HCT116 (cell line): ENCODE results near the gene CALCB. TPM values are rescaled to one million over a fixed set of nuclear protein-coding genes. Genes with fewer than 3 reads are reported as not detected.

Source experiments
- ATAC-seq: fragments of 200-7000 bp; cut with Tn5 transposase; 2 replicates; pipeline ENCODE4 v1.9.1; 2020; ENCODE audit warnings: mild to moderate bottlenecking, moderate library complexity
- BruUV-seq: library from RNA; stranded (reverse); fragments of 400-500 nt; replicated peaks from 2 replicates; lab custom pipeline; 2021; lab: Mats Ljungman, UMichigan
- CTCF ChIA-PET: fragments of 300-600 bp; sonication (Branson Sonifier 250); formaldehyde crosslinking; loops from one replicate; lab custom pipeline; 2021; ENCODE audit warnings: antibody characterized with exemption; lab: Charles Lee
- POLR2A ChIA-PET: fragments of 300-600, 350-600 bp; sonication (Branson Sonifier 250); formaldehyde crosslinking; loops from one replicate; lab custom pipeline; 2021; ENCODE audit warnings: antibody characterized with exemption; lab: Charles Lee
- RAD21 ChIA-PET, 2 experiments: fragments of 300-600 bp; sonication (Branson Sonifier 250); formaldehyde crosslinking; loops; one replicate each; lab custom pipeline; 2023; ENCODE audit warnings: low total read pairs in 2 of 2; ENCODE audit not compliant: uncharacterized antibody in 2 of 2, unreplicated experiment in 2 of 2, low non-redundant PET in 1 of 2; lab: Charles Lee
- DNase-seq: peaks from one replicate; pipeline ENCODE4 v3.0.0-alpha.2; 2010; ENCODE audit warnings: low read depth, low spot score
- H2AFZ ChIP-seq: fragments of 200-600 bp; shearing (Covaris generic), sonication (generic); 2 replicates; pipeline ENCODE4 v1.6.1; 2017; ENCODE audit warnings: low read depth, mixed run types, mixed read lengths, antibody characterized with exemption, low read length; ENCODE audit not compliant: poor library complexity, severe bottlenecking
- H3K27ac ChIP-seq: 2 replicates; pipeline ENCODE4 v1.5.1; 2012; ENCODE audit warnings: low read depth, low read length
- H3K27me3 ChIP-seq: fragments of 200-600 bp; sonication (generic); 2 replicates; pipeline ENCODE4 v1.6.1; 2016; ENCODE audit warnings: mixed run types, low read length, mixed read lengths; ENCODE audit not compliant: insufficient read depth
- H3K36me3 ChIP-seq, 2 experiments: fragments of 200-500 bp in 1 of 2; fragments of 200-600 bp in 1 of 2; sonication (Bioruptor generic) in 1 of 2; sonication (generic) in 1 of 2; 2 replicates each; pipeline versions ENCODE4 v1.5.1 to v1.6.1; 2014 to 2016; ENCODE audit warnings: low read length in 2 of 2, inconsistent platforms in 1 of 2, mixed read lengths in 1 of 2, mixed run types in 1 of 2; ENCODE audit not compliant: insufficient read depth in 2 of 2, control insufficient read depth in 1 of 2
- H3K4me1 ChIP-seq, 2 experiments: fragments of 200-600 bp in 1 of 2; sonication (generic) in 1 of 2; 2 replicates each; pipeline versions ENCODE4 v1.5.1 to v1.6.1; 2012 to 2017; ENCODE audit warnings: low read length in 2 of 2, inconsistent platforms in 1 of 2, mild to moderate bottlenecking in 1 of 2, mixed read lengths in 1 of 2, mixed run types in 1 of 2, moderate library complexity in 1 of 2; ENCODE audit not compliant: insufficient read depth in 2 of 2, control insufficient read depth in 1 of 2
- H3K4me2 ChIP-seq: fragments of 200-600 bp; sonication (generic); 2 replicates; pipeline ENCODE4 v1.6.1; 2017; ENCODE audit warnings: mixed run types, low read length, mixed read lengths
- H3K4me3 ChIP-seq, 2 experiments: fragments of 200-600 bp in 1 of 2; sonication (generic) in 1 of 2; replicated peaks in 1 of 2; 2 replicates each; pipeline ENCODE4 v1.5.1; 2011 to 2016; ENCODE audit warnings: low read length in 2 of 2, control low read depth in 1 of 2, low read depth in 1 of 2, mild to moderate bottlenecking in 1 of 2, mixed read lengths in 1 of 2, mixed run types in 1 of 2
- H3K79me2 ChIP-seq: fragments of 200-600 bp; sonication (generic); 2 replicates; pipeline ENCODE4 v1.6.1; 2017; ENCODE audit warnings: mild to moderate bottlenecking, mixed run types, low read length, moderate library complexity, mixed read lengths; ENCODE audit not compliant: insufficient read depth
- H3K9ac ChIP-seq: fragments of 200-600 bp; sonication (generic); 2 replicates; pipeline ENCODE4 v1.6.1; 2016; ENCODE audit warnings: low read length, mixed read lengths
- H3K9me2 ChIP-seq: fragments of 200-600 bp; sonication (generic), shearing (Covaris generic); 2 replicates; pipeline ENCODE4 v1.6.1; 2017; ENCODE audit warnings: mixed run types, mild to moderate bottlenecking, moderate library complexity; ENCODE audit not compliant: insufficient read depth
- H3K9me3 ChIP-seq, 2 experiments: fragments of 200-500 bp in 1 of 2; fragments of 200-600 bp in 1 of 2; sonication (Bioruptor generic) in 1 of 2; sonication (generic) in 1 of 2; 2 replicates each; pipeline ENCODE4 v1.6.1; 2014 to 2017; ENCODE audit warnings: low read length in 2 of 2, mixed read lengths in 2 of 2, inconsistent platforms in 1 of 2, low read depth in 1 of 2, mild to moderate bottlenecking in 1 of 2, mixed run types in 1 of 2, moderate library complexity in 1 of 2; ENCODE audit not compliant: control insufficient read depth in 1 of 2, insufficient read depth in 1 of 2
- H4K20me1 ChIP-seq: fragments of 200-600 bp; sonication (generic), shearing (Covaris generic); 2 replicates; pipeline ENCODE4 v1.6.1; 2017; ENCODE audit warnings: mixed run types, mild to moderate bottlenecking, moderate library complexity; ENCODE audit not compliant: insufficient read depth
- CBX3 ChIP-seq: IDR thresholded peaks from 2 replicates; pipeline ENCODE4 v1.6.1; 2012; ENCODE audit warnings: low read depth
- EZH2 ChIP-seq: fragments of 200-600 bp; sonication (generic); IDR thresholded peaks from 2 replicates; pipeline ENCODE4 v1.6.1; 2017; ENCODE audit warnings: antibody characterized with exemption, mixed run types
- POLR2AphosphoS5 ChIP-seq: IDR thresholded peaks from 2 replicates; pipeline ENCODE4 v1.6.1; 2011; ENCODE audit warnings: mild to moderate bottlenecking, low read depth, low read length, moderate library complexity
- YY1 ChIP-seq: IDR thresholded peaks from 2 replicates; pipeline ENCODE4 v1.6.1; 2011; ENCODE audit warnings: low read length, low read depth, moderate library complexity, mild to moderate bottlenecking; ENCODE audit not compliant: insufficient replicate concordance; ENCODE audit errors: extremely low read depth
- ZNF274 ChIP-seq: fragments of 200-500 bp; sonication (Bioruptor generic); IDR thresholded peaks from 2 replicates; pipeline ENCODE4 v1.6.1; 2014; ENCODE audit warnings: mild to moderate bottlenecking, low read depth, low read length, inconsistent platforms
- intact Hi-C: fragments of 100-400 bp; cut with micrococcal nuclease; formaldehyde crosslinking; loops from 2 replicates; pipeline ENCODE4 v1.10.0; 2022
- total RNA-seq: library from RNA; stranded (reverse); gene quantifications from one replicate; pipeline ENCODE4 v1.2.1, GENCODE V29; 2021; ENCODE audit not compliant: unreplicated experiment
- TF ChIP-seq, protein P1 (sequence below): IDR thresholded peaks from 2 replicates; pipeline ENCODE4 v1.6.1; 2011; ENCODE audit warnings: mild to moderate bottlenecking, low read length, moderate library complexity; ENCODE audit not compliant: insufficient replicate concordance; ENCODE audit errors: extremely low read depth
- TF ChIP-seq, protein P2 (sequence below): IDR thresholded peaks from 2 replicates; pipeline ENCODE4 v1.6.1; 2012; ENCODE audit warnings: low read depth

CALCB gene
- total RNA-seq, 1 experiment from 2014 or later, result 0.22 TPM

DNA sequence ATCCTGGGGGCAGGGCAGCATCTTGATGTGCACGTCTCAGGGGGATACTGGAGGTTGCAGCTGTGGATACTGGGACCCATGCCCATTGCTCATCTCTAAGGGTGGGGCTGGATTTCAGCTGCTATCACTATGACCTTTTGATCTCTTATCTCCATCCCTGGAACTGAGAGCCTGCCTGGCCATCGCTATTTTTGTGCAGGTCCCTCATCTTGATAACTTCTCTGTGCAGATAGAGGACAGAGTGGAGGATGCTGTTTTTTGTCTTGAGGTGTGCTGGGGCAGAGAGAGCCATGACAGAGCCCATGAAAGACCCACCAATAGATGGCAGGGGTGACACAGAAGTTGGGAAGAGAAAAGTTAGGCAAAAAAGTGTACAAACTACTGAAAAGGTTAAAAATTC is 36.2 kb downstream of the CALCB start:
- DNase-seq, result no peak
- no peaks in the 10 kb centered on the region for H3K9me3 ChIP-seq
- H3K79me2 ChIP-seq, result no peaks in the 10 kb centered on the region
- peaks cover 22 to 37% of the 10 kb centered on the region in 2 experiments for H3K4me1 ChIP-seq
- intact Hi-C loops, result no loop called here
- H3K4me2 ChIP-seq, result no peak overlapping the region
- POLR2A ChIA-PET, result no interaction called here
- H3K9me2 ChIP-seq, result no peaks in the 10 kb centered on the region
- no peaks in the 10 kb centered on the region for H4K20me1 ChIP-seq
- no peak overlapping the region for H2AFZ ChIP-seq
- RAD21 ChIA-PET, result no interaction called here
- H3K4me3 ChIP-seq, result no peak overlapping the region
- H3K9ac ChIP-seq, result no peak overlapping the region
- BruUV-seq, result no TSS peak
- TF ChIP-seq CBX3 (no peak), YY1 (no peak), POLR2AphosphoS5 (no peak), EZH2 (no peak), ZNF274 (no peak)
- TF ChIP-seq, protein P1, sequence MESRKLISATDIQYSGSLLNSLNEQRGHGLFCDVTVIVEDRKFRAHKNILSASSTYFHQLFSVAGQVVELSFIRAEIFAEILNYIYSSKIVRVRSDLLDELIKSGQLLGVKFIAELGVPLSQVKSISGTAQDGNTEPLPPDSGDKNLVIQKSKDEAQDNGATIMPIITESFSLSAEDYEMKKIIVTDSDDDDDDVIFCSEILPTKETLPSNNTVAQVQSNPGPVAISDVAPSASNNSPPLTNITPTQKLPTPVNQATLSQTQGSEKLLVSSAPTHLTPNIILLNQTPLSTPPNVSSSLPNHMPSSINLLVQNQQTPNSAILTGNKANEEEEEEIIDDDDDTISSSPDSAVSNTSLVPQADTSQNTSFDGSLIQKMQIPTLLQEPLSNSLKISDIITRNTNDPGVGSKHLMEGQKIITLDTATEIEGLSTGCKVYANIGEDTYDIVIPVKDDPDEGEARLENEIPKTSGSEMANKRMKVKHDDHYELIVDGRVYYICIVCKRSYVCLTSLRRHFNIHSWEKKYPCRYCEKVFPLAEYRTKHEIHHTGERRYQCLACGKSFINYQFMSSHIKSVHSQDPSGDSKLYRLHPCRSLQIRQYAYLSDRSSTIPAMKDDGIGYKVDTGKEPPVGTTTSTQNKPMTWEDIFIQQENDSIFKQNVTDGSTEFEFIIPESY, result no peak
- TF ChIP-seq, protein P2, sequence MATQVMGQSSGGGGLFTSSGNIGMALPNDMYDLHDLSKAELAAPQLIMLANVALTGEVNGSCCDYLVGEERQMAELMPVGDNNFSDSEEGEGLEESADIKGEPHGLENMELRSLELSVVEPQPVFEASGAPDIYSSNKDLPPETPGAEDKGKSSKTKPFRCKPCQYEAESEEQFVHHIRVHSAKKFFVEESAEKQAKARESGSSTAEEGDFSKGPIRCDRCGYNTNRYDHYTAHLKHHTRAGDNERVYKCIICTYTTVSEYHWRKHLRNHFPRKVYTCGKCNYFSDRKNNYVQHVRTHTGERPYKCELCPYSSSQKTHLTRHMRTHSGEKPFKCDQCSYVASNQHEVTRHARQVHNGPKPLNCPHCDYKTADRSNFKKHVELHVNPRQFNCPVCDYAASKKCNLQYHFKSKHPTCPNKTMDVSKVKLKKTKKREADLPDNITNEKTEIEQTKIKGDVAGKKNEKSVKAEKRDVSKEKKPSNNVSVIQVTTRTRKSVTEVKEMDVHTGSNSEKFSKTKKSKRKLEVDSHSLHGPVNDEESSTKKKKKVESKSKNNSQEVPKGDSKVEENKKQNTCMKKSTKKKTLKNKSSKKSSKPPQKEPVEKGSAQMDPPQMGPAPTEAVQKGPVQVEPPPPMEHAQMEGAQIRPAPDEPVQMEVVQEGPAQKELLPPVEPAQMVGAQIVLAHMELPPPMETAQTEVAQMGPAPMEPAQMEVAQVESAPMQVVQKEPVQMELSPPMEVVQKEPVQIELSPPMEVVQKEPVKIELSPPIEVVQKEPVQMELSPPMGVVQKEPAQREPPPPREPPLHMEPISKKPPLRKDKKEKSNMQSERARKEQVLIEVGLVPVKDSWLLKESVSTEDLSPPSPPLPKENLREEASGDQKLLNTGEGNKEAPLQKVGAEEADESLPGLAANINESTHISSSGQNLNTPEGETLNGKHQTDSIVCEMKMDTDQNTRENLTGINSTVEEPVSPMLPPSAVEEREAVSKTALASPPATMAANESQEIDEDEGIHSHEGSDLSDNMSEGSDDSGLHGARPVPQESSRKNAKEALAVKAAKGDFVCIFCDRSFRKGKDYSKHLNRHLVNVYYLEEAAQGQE, result no peak
- no peak overlapping the region for H3K27ac ChIP-seq
- no peaks in the 10 kb centered on the region for H3K36me3 ChIP-seq
- CTCF ChIA-PET, result no interaction called here
- no peaks in the 10 kb centered on the region for H3K27me3 ChIP-seq
- no peak for ATAC-seq
